Ovary (tissue), 9 donors: ENCODE data around the gene ENPP3. TPM values are rescaled to one million over a fixed set of nuclear protein-coding genes. Genes with fewer than 3 reads are reported as not detected.

Source experiments
- DNase-seq, 5 donors: peaks; one replicate each; pipeline ENCODE4 v3.0.0-alpha.2; 2019 to 2020
- H3K27ac ChIP-seq, 2 donors: fragments of 200-600 bp; one replicate each; pipeline versions ENCODE4 v1.5.1 to v1.8.0; 2019 to 2022
- H3K27me3 ChIP-seq: fragments of 200-600 bp; one replicate; pipeline ENCODE4 v1.8.0; 2022
- H3K36me3 ChIP-seq: fragments of 200-600 bp; sonication (generic); one replicate; pipeline ENCODE4 v1.5.1; 2019
- H3K4me1 ChIP-seq: one replicate; pipeline ENCODE4 v1.8.1; 2013; ENCODE audit warnings: mild to moderate bottlenecking, moderate library complexity; ENCODE audit not compliant: insufficient read depth
- H3K4me3 ChIP-seq: fragments of 200-600 bp; sonication (generic); one replicate; pipeline ENCODE4 v1.5.1; 2017
- H3K9me3 ChIP-seq, 2 donors: fragments of 200-600 bp in 1 of 2; sonication (generic) in 1 of 2; one replicate each; pipeline versions ENCODE4 v1.5.1 to v1.8.1; 2013 to 2019; ENCODE audit warnings: mild to moderate bottlenecking in 1 of 2, moderate library complexity in 1 of 2
- EP300 ChIP-seq: sonication (generic); formaldehyde crosslinking; IDR thresholded peaks from one replicate; pipeline ENCODE4 v1.6.1; 2017; ENCODE audit warnings: antibody characterized with exemption
- POLR2A ChIP-seq: fragments of 450-650 bp; IDR thresholded peaks from one replicate; pipeline ENCODE4 v1.6.1; 2017; ENCODE audit warnings: antibody characterized with exemption, mild to moderate bottlenecking, moderate library complexity
- WGBS, 3 donors: extraction: QIAGEN DNeasy Blood & Tissue Kit in 1 of 3; methylation state at CpG; one replicate each; pipeline versions ENCODE4 v1.1.5 to v1.1.7; 2013 to 2017; 5-methylcytosine and 5-hydroxymethylcytosine counted together
- intact Hi-C, 4 donors: fragments of 100-400 bp; cut with DNase I; formaldehyde crosslinking; loops; one replicate each; pipeline versions ENCODE4 v1.11.0 to v1.15.1; 2022 to 2023
- polyA plus RNA-seq, 2 donors: library from polyadenylated mRNA; stranded (reverse); fragments of 200-250 nt in 1 of 2; fragments of 350-450 nt in 1 of 2; fragmentation: Illumina TruSeq in 1 of 2; extraction: RNeasy Lipid Tissue Mini Kit (QIAGEN cat#74804) in 1 of 2; gene quantifications; one replicate each; pipeline ENCODE4 v1.2.3, GENCODE V29; 2013 to 2014
- total RNA-seq, 7 donors: library from RNA; depleted of rRNA in 2 of 7; stranded (reverse); fragments of >200 nt in 2 of 7; fragmentation: NEBNext Ultra II Directional in 3 of 7; extraction: Animal tissue kit (Norgen Biotek cat#: 25700) in 3 of 7; gene quantifications; one replicate each; pipeline versions ENCODE4 v1.1.0 to v1.2.4, GENCODE V29; 2016 to 2023
- TF ChIP-seq, protein P1 (sequence below), 3 donors: fragments of 450-650 bp in 2 of 3; fragments of 200-600 bp in 1 of 3; IDR thresholded peaks; one replicate each; pipeline versions ENCODE4 v1.5.1 to v1.8.0; 2016 to 2022; ENCODE audit warnings: antibody characterized with exemption in 3 of 3, mild to moderate bottlenecking in 1 of 3
- donor health status: DM: no; HTN: no; CAD: no; lungs with moderate emphysema.
- donor health status: DM: no; HTN: no; CAD: no.
- donor health status: Bipolar disorder and iron deficiency.
- donor health status: DM: yes; HTN: yes; CAD: no.
- donor health status: DM: no; HTN: no; CAD: no.
- donor health status: DM: yes; HTN: yes; CAD: no.

Gene ENPP3
- total and polyA plus RNA-seq, 9 donors, result 0.41 to 3.9 (median 1.4) TPM

DNA sequence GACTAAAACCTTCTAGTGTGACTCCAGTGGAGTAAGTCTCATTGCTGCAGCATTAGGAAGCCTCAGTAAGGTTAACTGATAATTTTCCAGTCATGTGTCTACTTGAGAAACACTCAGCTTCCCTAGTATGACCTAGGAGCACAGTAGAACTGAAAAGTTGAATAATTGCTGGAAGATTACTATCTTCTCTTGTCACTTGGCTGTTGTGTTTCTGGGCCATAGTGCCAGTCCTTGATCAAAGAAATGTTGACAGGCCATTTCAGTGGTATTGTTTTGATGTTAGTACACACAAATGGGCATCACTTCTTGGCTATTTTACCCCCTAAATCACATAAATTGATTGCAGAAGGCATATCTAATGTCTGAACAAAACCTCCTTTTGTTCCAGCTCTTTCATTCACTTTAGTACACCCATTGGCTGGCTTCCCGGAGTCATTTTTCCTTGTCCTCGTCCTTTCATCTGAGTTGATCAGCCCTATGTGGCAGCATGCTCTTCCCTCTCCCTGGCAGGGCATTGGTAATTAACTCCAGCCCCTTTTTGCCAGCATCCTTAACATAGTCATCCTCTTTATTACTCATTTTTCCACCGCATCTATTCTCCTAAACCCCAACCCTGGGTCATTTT lies 6.0 kb downstream of the ENPP3 start:
- H3K27ac ChIP-seq, result no peak overlapping the region
- DNase-seq, result no peak
- H3K4me3 ChIP-seq, result no peak overlapping the region
- H3K9me3 ChIP-seq, result no peaks in the 10 kb centered on the region
- no peaks in the 10 kb centered on the region for H3K4me1 ChIP-seq
- no peaks in the 10 kb centered on the region for H3K27me3 ChIP-seq
- TF ChIP-seq POLR2A (no peak), EP300 (no peak)
- TF ChIP-seq, protein P1, sequence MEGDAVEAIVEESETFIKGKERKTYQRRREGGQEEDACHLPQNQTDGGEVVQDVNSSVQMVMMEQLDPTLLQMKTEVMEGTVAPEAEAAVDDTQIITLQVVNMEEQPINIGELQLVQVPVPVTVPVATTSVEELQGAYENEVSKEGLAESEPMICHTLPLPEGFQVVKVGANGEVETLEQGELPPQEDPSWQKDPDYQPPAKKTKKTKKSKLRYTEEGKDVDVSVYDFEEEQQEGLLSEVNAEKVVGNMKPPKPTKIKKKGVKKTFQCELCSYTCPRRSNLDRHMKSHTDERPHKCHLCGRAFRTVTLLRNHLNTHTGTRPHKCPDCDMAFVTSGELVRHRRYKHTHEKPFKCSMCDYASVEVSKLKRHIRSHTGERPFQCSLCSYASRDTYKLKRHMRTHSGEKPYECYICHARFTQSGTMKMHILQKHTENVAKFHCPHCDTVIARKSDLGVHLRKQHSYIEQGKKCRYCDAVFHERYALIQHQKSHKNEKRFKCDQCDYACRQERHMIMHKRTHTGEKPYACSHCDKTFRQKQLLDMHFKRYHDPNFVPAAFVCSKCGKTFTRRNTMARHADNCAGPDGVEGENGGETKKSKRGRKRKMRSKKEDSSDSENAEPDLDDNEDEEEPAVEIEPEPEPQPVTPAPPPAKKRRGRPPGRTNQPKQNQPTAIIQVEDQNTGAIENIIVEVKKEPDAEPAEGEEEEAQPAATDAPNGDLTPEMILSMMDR (IDR thresholded peaks at IDR 0.05), result no peak
- no peaks in the 10 kb centered on the region for H3K36me3 ChIP-seq
- intact Hi-C loops, result no loop called here
- 80 to 82% (median 82%) methylated on average over 3 of the region's 3 CpGs for WGBS, 3 donors

DNA sequence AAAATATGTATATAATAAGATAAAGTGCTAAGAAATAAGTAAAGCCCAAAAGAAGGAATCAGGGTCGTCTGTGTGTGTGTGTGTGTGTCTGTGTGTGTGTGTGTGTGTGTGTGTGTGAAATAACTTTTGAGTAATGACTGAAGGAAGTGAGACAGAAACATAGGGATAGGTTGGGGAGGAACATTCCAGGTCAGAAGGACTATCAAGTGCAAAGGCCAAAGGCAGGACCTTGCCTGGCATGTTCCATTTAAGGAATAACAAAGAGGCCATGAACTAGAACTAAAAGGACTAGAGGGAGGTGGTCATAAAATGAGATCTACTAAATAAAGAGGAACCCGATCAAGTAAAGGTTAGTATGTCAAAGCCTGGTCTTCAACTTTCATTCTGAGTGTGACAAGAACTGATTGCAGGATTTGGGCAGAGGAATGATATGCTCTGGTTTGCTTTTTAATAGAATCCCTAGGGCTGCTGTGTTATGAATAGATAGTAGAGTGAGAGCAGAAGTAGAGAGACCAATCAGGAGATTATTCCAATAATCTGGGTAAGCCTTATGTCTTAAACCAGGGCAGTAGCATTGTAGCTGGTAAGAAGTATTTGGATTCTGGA lies 6.9 kb downstream of the ENPP3 start:
- Histone ChIP-seq H3K4me3 (no peak overlapping the region), H3K4me1 (no peaks in the 10 kb centered on the region), H3K9me3 (no peaks in the 10 kb centered on the region), H3K36me3 (no peaks in the 10 kb centered on the region), H3K27ac (no peak overlapping the region), H3K27me3 (no peaks in the 10 kb centered on the region)
- TF ChIP-seq, protein P1 (IDR thresholded peaks at IDR 0.05), result no peak
- TF ChIP-seq POLR2A, result no peak
- TF ChIP-seq EP300, result no peak
- WGBS, 3 donors, result 76 to 82% (median 82%) methylated on average over 2 of the region's 2 CpGs
- no peak for DNase-seq
- intact Hi-C loops, result no loop called here

DNA sequence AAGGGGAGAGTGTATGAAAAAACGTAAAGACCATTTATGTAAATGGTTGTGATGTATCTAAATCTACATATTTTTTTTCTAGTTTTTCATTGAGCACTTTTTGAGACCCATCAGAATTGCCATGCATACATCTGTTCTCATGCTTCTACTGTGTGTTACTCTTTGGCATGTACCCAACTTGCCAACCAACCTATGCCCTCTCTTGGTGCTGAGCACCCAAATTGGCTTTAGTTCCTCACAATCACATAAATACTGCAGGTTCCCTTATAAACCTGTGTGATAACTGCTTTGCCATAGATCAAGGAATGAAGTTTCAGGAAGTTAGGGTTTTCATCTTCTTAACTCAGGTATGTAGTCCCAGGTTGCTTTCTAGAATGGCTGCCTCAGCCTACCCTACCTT lies 7.8 kb downstream of the ENPP3 start:
- TF ChIP-seq, protein P1 (IDR thresholded peaks at IDR 0.05), result no peak
- TF ChIP-seq POLR2A (no peak), EP300 (no peak)
- Histone ChIP-seq H3K9me3 (no peaks in the 10 kb centered on the region), H3K4me3 (no peak overlapping the region), H3K27ac (no peak overlapping the region), H3K4me1 (no peaks in the 10 kb centered on the region), H3K36me3 (no peaks in the 10 kb centered on the region), H3K27me3 (no peaks in the 10 kb centered on the region)
- no peak for DNase-seq
- intact Hi-C loops, result no loop called here
- 80 to 88% (median 82%) methylated on average over 1 of the region's 1 CpG for WGBS, 3 donors

DNA sequence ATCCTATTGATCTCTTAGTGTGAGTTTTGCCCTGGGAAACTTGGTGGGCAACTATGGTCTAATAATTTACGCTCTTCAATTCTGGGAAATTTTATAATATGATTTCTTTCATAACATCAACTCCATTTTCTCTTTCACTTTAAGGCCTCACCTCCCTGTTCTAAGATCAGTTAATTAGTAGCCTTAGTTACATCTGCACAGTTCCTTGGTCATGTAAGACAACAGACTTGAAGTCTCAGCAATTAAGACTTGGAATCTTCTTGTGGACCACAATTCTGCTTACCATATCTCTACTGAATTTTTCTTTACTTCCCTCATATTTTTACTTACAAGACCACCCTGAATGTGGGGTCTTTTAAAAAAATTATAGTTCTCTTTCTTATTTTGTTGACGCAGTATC lies 8.7 kb downstream of the ENPP3 start:
- Histone ChIP-seq H3K27ac (no peak overlapping the region), H3K27me3 (no peaks in the 10 kb centered on the region), H3K36me3 (no peaks in the 10 kb centered on the region), H3K4me3 (no peak overlapping the region), H3K9me3 (no peaks in the 10 kb centered on the region), H3K4me1 (no peaks in the 10 kb centered on the region)
- no peak for DNase-seq
- WGBS, 3 donors, result 67 to 85% (median 70%) methylated on average over 2 of the region's 2 CpGs
- intact Hi-C loops, result no loop called here
- TF ChIP-seq POLR2A (no peak), EP300 (no peak)
- TF ChIP-seq, protein P1 (IDR thresholded peaks at IDR 0.05), result no peak
